ENCODE results near the gene RPL38.

Gene RPL38

GRCh38 chr17:74233937-74234336, 30.5 kb downstream of the RPL38 start:
- H3K4me3 ChIP-seq (ENCODE audit: low read length): no peak overlapping the region
- no peak for TF ChIP-seq CTCF (IDR thresholded peaks at IDR 0.05; ENCODE audit: insufficient read depth, low read depth, low read length, missing control alignments)
- DNase-seq (ENCODE audit: low read depth): no peak

GRCh38 chr17:74234486-74234885, 31.0 kb downstream of the RPL38 start:
- DNase-seq (ENCODE audit: low read depth): no peak
- H3K4me3 ChIP-seq (ENCODE audit: low read length): no peak overlapping the region

GRCh38 chr17:74235040-74235581, 31.6 kb downstream of the RPL38 start:
- no peak for DNase-seq (ENCODE audit: low read depth)
- H3K4me3 ChIP-seq (ENCODE audit: low read length): no peak overlapping the region
- no peak for TF ChIP-seq CTCF (IDR thresholded peaks at IDR 0.05; ENCODE audit: insufficient read depth, low read depth, low read length, missing control alignments)

More at GRCh38 chr17:74234486-74234885, 31.0 kb downstream of the RPL38 start:
- no peak for TF ChIP-seq CTCF (IDR thresholded peaks at IDR 0.05; ENCODE audit: insufficient read depth, low read depth, low read length, missing control alignments)

- no peak for DNase-seq (ENCODE audit: low read depth)
- TF ChIP-seq CTCF (IDR thresholded peaks at IDR 0.05; ENCODE audit: insufficient read depth, low read depth, low read length, missing control alignments): no peak
- H3K4me3 ChIP-seq (ENCODE audit: low read length): no peak overlapping the region
Observed at GRCh38 chr17:74235911-74236371, 32.5 kb downstream of the RPL38 start.

- no peak for TF ChIP-seq CTCF (IDR thresholded peaks at IDR 0.05; ENCODE audit: insufficient read depth, low read depth, low read length, missing control alignments)
- no peak for DNase-seq (ENCODE audit: low read depth)
- no peak overlapping the region for H3K4me3 ChIP-seq (ENCODE audit: low read length)
Observed at GRCh38 chr17:74237321-74237720, 33.8 kb downstream of the RPL38 start.

GRCh38 chr17:74239172-74239571, 35.7 kb downstream of the RPL38 start:
- TF ChIP-seq CTCF (IDR thresholded peaks at IDR 0.05; ENCODE audit: insufficient read depth, low read depth, low read length, missing control alignments): no peak
- H3K4me3 ChIP-seq (ENCODE audit: low read length): no peak overlapping the region
- no peak for DNase-seq (ENCODE audit: low read depth)

GRCh38 chr17:74240618-74241205, 37.2 kb downstream of the RPL38 start:
- no peak for DNase-seq (ENCODE audit: low read depth)
- TF ChIP-seq CTCF (IDR thresholded peaks at IDR 0.05; ENCODE audit: insufficient read depth, low read depth, low read length, missing control alignments): no peak
- H3K4me3 ChIP-seq (ENCODE audit: low read length): no peak overlapping the region

Data from epithelial cell of esophagus (primary cell).